HEK293 (cell line): ENCODE measurements around the gene CABLES2.

Experiments used
- CTCF ChIP-seq: fragments of 450-650 bp; formaldehyde crosslinking; IDR thresholded peaks from 2 replicates; pipeline ENCODE4 v1.5.1; 2016; ENCODE audit warnings: missing biosample characterization, missing genetic modification characterization
- GLIS1 ChIP-seq: fragments of 450-650 bp; formaldehyde crosslinking; IDR thresholded peaks from 2 replicates; pipeline ENCODE4 v1.5.1; 2016; ENCODE audit warnings: missing biosample characterization, missing genetic modification characterization
- KLF10 ChIP-seq: fragments of 450-650 bp; IDR thresholded peaks from 2 replicates; pipeline ENCODE4 v1.5.1; 2018; ENCODE audit warnings: missing biosample characterization, mild to moderate bottlenecking, missing genetic modification characterization
- KLF16 ChIP-seq: fragments of 450-650 bp; formaldehyde crosslinking; IDR thresholded peaks from 2 replicates; pipeline ENCODE4 v1.5.1; 2017; ENCODE audit warnings: missing biosample characterization, missing genetic modification characterization
- KLF17 ChIP-seq: fragments of 450-650 bp; formaldehyde crosslinking; IDR thresholded peaks from 2 replicates; pipeline ENCODE4 v1.5.1; 2016; ENCODE audit warnings: missing biosample characterization, missing genetic modification characterization
- KLF7 ChIP-seq: fragments of 450-650 bp; formaldehyde crosslinking; IDR thresholded peaks from 2 replicates; pipeline ENCODE4 v1.5.1; 2016; ENCODE audit warnings: missing biosample characterization, missing genetic modification characterization, borderline replicate concordance
- KLF9 ChIP-seq: fragments of 450-650 bp; formaldehyde crosslinking; IDR thresholded peaks from 2 replicates; pipeline ENCODE4 v1.5.1; 2016; ENCODE audit warnings: missing biosample characterization, missing genetic modification characterization, low read depth
- MYNN ChIP-seq: fragments of 450-650 bp; formaldehyde crosslinking; IDR thresholded peaks from 2 replicates; pipeline ENCODE4 v1.5.1; 2016; ENCODE audit warnings: missing biosample characterization, missing genetic modification characterization, borderline replicate concordance
- OSR2 ChIP-seq: fragments of 450-650 bp; formaldehyde crosslinking; IDR thresholded peaks from 2 replicates; pipeline ENCODE4 v1.5.1; 2016; ENCODE audit warnings: missing biosample characterization, missing genetic modification characterization
- PATZ1 ChIP-seq: fragments of 450-650 bp; formaldehyde crosslinking; IDR thresholded peaks from 2 replicates; pipeline ENCODE4 v1.5.1; 2016; ENCODE audit warnings: missing biosample characterization, missing genetic modification characterization
- SALL2 ChIP-seq: fragments of 450-650 bp; formaldehyde crosslinking; IDR thresholded peaks from 2 replicates; pipeline ENCODE4 v1.5.0; 2017; ENCODE audit warnings: missing biosample characterization, mild to moderate bottlenecking, missing genetic modification characterization, borderline replicate concordance
- SCRT1 ChIP-seq: fragments of 450-650 bp; formaldehyde crosslinking; IDR thresholded peaks from 2 replicates; pipeline ENCODE4 v1.5.1; 2016; ENCODE audit warnings: missing biosample characterization, missing genetic modification characterization, borderline replicate concordance
- TRIM28 ChIP-seq: IDR thresholded peaks from 2 replicates; pipeline ENCODE4 v1.6.1; 2011; ENCODE audit warnings: low read length, control low read depth, borderline replicate concordance
- ZBTB7A ChIP-seq: fragments of 450-650 bp; formaldehyde crosslinking; IDR thresholded peaks from 2 replicates; pipeline ENCODE4 v1.5.1; 2016; ENCODE audit warnings: low read depth, missing biosample characterization, missing genetic modification characterization
- ZBTB8A ChIP-seq: fragments of 450-650 bp; formaldehyde crosslinking; IDR thresholded peaks from 2 replicates; pipeline ENCODE4 v1.5.1; 2016; ENCODE audit warnings: missing biosample characterization, missing genetic modification characterization
- ZFHX2 ChIP-seq: fragments of 450-650 bp; formaldehyde crosslinking; conservative IDR thresholded peaks from 2 replicates; pipeline ENCODE4 v1.5.1; 2016; ENCODE audit warnings: missing biosample characterization, missing genetic modification characterization
- ZFP69B ChIP-seq: fragments of 450-650 bp; formaldehyde crosslinking; IDR thresholded peaks from 2 replicates; pipeline ENCODE4 v1.5.1; 2016; ENCODE audit warnings: missing biosample characterization, missing genetic modification characterization
- ZNF121 ChIP-seq: fragments of 450-650 bp; formaldehyde crosslinking; IDR thresholded peaks from 2 replicates; pipeline ENCODE4 v1.5.1; 2016; ENCODE audit warnings: missing biosample characterization, missing genetic modification characterization
- ZNF155 ChIP-seq: fragments of 450-650 bp; formaldehyde crosslinking; IDR thresholded peaks from 2 replicates; pipeline ENCODE4 v1.5.1; 2016; ENCODE audit warnings: missing biosample characterization, missing genetic modification characterization
- ZNF19 ChIP-seq: fragments of 450-650 bp; formaldehyde crosslinking; IDR thresholded peaks from 2 replicates; pipeline ENCODE4; 2016; ENCODE audit warnings: missing biosample characterization, missing genetic modification characterization, low read depth
- ZNF214 ChIP-seq: fragments of 450-650 bp; formaldehyde crosslinking; IDR thresholded peaks from 2 replicates; pipeline ENCODE4 v1.5.1; 2017; ENCODE audit warnings: missing biosample characterization, mild to moderate bottlenecking, missing genetic modification characterization, borderline replicate concordance
- ZNF221 ChIP-seq: fragments of 450-650 bp; formaldehyde crosslinking; IDR thresholded peaks from 2 replicates; pipeline ENCODE4 v1.5.1; 2017; ENCODE audit warnings: missing biosample characterization, missing genetic modification characterization, borderline replicate concordance
- ZNF24 ChIP-seq: fragments of 450-650 bp; formaldehyde crosslinking; IDR thresholded peaks from 2 replicates; pipeline ENCODE4 v1.5.1; 2016; ENCODE audit warnings: missing biosample characterization, missing genetic modification characterization
- ZNF362 ChIP-seq: fragments of 450-650 bp; formaldehyde crosslinking; IDR thresholded peaks from 2 replicates; pipeline ENCODE4 v1.5.1; 2016; ENCODE audit warnings: missing biosample characterization, missing genetic modification characterization
- ZNF398 ChIP-seq: fragments of 450-650 bp; formaldehyde crosslinking; IDR thresholded peaks from 2 replicates; pipeline ENCODE4 v1.5.1; 2017; ENCODE audit warnings: missing biosample characterization, missing genetic modification characterization
- ZNF416 ChIP-seq: fragments of 450-650 bp; formaldehyde crosslinking; IDR thresholded peaks from 2 replicates; pipeline ENCODE4 v1.5.1; 2016; ENCODE audit warnings: missing biosample characterization, missing genetic modification characterization
- ZNF449 ChIP-seq: fragments of 450-650 bp; formaldehyde crosslinking; IDR thresholded peaks from 2 replicates; pipeline ENCODE4 v1.5.1; 2017; ENCODE audit warnings: missing biosample characterization, mild to moderate bottlenecking, missing genetic modification characterization, moderate library complexity
- ZNF510 ChIP-seq: fragments of 450-650 bp; formaldehyde crosslinking; IDR thresholded peaks from 2 replicates; pipeline ENCODE4 v1.5.1; 2018; ENCODE audit warnings: mild to moderate bottlenecking, missing genetic modification characterization, missing biosample characterization; ENCODE audit not compliant: insufficient replicate concordance
- ZNF560 ChIP-seq: fragments of 450-650 bp; formaldehyde crosslinking; IDR thresholded peaks from 2 replicates; pipeline ENCODE4 v1.5.1; 2017; ENCODE audit warnings: missing biosample characterization, missing genetic modification characterization, borderline replicate concordance
- ZNF629 ChIP-seq: fragments of 450-650 bp; formaldehyde crosslinking; IDR thresholded peaks from 2 replicates; pipeline ENCODE4 v1.5.1; 2017; ENCODE audit warnings: missing biosample characterization, missing genetic modification characterization
- ZSCAN16 ChIP-seq: fragments of 450-650 bp; formaldehyde crosslinking; IDR thresholded peaks from 2 replicates; pipeline ENCODE4 v1.5.1; 2016; ENCODE audit warnings: missing biosample characterization, missing genetic modification characterization
- ZSCAN23 ChIP-seq: fragments of 450-650 bp; formaldehyde crosslinking; IDR thresholded peaks from 2 replicates; pipeline ENCODE4 v1.5.1; 2016; ENCODE audit warnings: missing biosample characterization, missing genetic modification characterization

CABLES2 gene

GRCh38 chr20:62368392-62368975 is 38.6 kb downstream of the CABLES2 start (continued):
- TF ChIP-seq ZNF24 (tag by site-specific recombination) (no peak), KLF16 (no peak), GLIS1 (no peak), KLF10 (tag by site-specific recombination) (no peak), ZSCAN16 (no peak), ZNF362 (tag by site-specific recombination) (no peak), ZNF214 (tag by site-specific recombination) (no peak), ZFHX2 (tag by site-specific recombination) (peak; percentile 35; the same call in 1 of the 2 replicates), ZNF560 (no peak), ZNF449 (tag by site-specific recombination) (no peak), ZSCAN23 (tag by site-specific recombination) (no peak), ZNF121 (tag by site-specific recombination) (no peak), ZNF510 (tag by site-specific recombination) (no peak), SCRT1 (no peak), CTCF (no peak), TRIM28 (no peak), KLF7 (tag by site-specific recombination) (no peak), OSR2 (no peak), KLF17 (tag by site-specific recombination) (no peak), ZNF416 (tag by site-specific recombination) (no peak), ZNF221 (tag by site-specific recombination) (no peak), ZNF155 (tag by site-specific recombination) (no peak), ZNF629 (tag by site-specific recombination) (no peak), ZNF398 (tag by site-specific recombination) (peak; percentile 79), ZFP69B (tag by site-specific recombination) (no peak), PATZ1 (no peak), ZBTB8A (no peak; the same call in 1 of the 2 replicates), KLF9 (tag by site-specific recombination) (peak; percentile 26; the same call in 1 of the 2 replicates), ZBTB7A (tag by site-specific recombination) (no peak), ZNF19 (tag by site-specific recombination) (no peak), MYNN (tag by site-specific recombination) (no peak), SALL2 (tag by site-specific recombination) (no peak)
